Measurements from ENCODE around the gene MAGT1.

GRCh38 chrX:77814210-77814609 lies 81.0 kb downstream of the MAGT1 start:
- TF ChIP-seq GATA2 (IDR thresholded peaks at IDR 0.05; ENCODE audit: low read depth, low read length) (no peak), GATA3 (IDR thresholded peaks at IDR 0.05; ENCODE audit: low read depth, low read length) (no peak)

All from SH-SY5Y (cell line).